Measurements from ENCODE around the gene BCORL1. TPM values are rescaled to one million over a fixed set of nuclear protein-coding genes. Genes with fewer than 3 reads are reported as not detected.

Gene BCORL1
- total RNA-seq, 1 donor from 2014 or later = 1.7 TPM

DNA sequence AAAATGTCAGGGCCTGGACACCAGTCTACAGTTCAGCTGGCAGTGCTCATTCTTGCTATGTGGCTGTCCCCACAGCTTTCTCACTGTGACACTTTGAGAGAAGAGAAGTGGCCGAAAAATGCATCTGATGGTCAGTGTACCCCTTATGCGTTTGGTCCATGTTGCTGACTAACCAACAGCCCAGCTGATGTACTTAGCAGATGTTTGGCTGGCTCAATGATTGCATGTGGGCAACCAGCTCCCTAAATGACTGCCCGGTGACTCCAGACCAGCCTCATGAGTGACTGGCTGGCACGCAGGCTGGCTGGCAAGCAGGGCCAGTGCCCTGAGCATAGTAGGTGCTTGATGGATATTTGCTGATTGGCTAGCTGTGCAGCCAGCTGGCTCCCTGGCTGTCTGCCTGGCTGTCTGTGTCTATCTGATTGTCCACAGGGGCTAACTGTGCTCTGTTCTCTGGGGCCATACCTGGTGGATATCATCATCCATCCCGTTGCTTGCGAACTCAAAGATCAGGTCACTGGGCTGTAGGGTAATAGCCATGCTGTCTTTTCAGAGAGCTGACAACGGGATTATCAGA lies 98.4 kb downstream of the BCORL1 start:
- TF ChIP-seq, protein P1, sequence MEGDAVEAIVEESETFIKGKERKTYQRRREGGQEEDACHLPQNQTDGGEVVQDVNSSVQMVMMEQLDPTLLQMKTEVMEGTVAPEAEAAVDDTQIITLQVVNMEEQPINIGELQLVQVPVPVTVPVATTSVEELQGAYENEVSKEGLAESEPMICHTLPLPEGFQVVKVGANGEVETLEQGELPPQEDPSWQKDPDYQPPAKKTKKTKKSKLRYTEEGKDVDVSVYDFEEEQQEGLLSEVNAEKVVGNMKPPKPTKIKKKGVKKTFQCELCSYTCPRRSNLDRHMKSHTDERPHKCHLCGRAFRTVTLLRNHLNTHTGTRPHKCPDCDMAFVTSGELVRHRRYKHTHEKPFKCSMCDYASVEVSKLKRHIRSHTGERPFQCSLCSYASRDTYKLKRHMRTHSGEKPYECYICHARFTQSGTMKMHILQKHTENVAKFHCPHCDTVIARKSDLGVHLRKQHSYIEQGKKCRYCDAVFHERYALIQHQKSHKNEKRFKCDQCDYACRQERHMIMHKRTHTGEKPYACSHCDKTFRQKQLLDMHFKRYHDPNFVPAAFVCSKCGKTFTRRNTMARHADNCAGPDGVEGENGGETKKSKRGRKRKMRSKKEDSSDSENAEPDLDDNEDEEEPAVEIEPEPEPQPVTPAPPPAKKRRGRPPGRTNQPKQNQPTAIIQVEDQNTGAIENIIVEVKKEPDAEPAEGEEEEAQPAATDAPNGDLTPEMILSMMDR (conservative IDR thresholded peaks at IDR 0.05; ENCODE audit: low read depth, low read length) = no peak
- no peak for DNase-seq (ENCODE audit: low read depth)

GRCh38 chrX:130081421-130082045 lies 99.1 kb downstream of the BCORL1 start:
- DNase-seq (ENCODE audit: low read depth) = no peak
- TF ChIP-seq, protein P1 (conservative IDR thresholded peaks at IDR 0.05; ENCODE audit: low read depth, low read length) = no peak
- H3K4me3 ChIP-seq (ENCODE audit: low read depth, low read length) = no peak overlapping the region

More for the DNA sequence above, 98.4 kb downstream of the BCORL1 start:
- no peak overlapping the region for H3K4me3 ChIP-seq (ENCODE audit: low read depth, low read length)

GRCh38 chrX:130082244-130083106 lies 100.0 kb downstream of the BCORL1 start:
- TF ChIP-seq, protein P1 (conservative IDR thresholded peaks at IDR 0.05; ENCODE audit: low read depth, low read length) = no peak
- DNase-seq (ENCODE audit: low read depth) = no peak

DNA sequence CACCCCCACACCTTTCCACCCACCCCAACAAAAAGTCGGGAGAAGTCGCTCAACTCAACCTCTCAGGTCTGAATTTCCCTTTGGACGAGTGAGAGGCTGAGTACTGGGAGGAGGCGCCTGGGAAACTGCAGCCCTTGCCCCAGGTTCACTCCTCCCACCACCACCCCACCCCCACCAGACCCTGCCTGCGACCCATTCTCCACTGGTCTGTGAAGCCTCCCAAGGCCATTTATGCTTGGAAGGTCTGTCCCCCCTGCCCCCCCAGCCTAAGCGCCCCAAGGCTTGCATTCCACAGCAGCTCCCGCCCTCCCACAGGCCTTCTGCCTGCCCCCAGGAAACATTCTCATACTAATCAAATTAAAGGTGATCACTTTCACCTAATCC lies 100.7 kb downstream of the BCORL1 start:
- TF ChIP-seq, protein P1 (conservative IDR thresholded peaks at IDR 0.05; ENCODE audit: low read depth, low read length) = no peak
- no peak for DNase-seq (ENCODE audit: low read depth)
- no peak overlapping the region for H3K4me3 ChIP-seq (ENCODE audit: low read depth, low read length)

More at GRCh38 chrX:130082244-130083106, 100.0 kb downstream of the BCORL1 start:
- H3K4me3 ChIP-seq (ENCODE audit: low read depth, low read length) = no peak overlapping the region

GRCh38 chrX:130083656-130084382 lies 101.4 kb downstream of the BCORL1 start:
- no peak for DNase-seq (ENCODE audit: low read depth)
- TF ChIP-seq, protein P1 (conservative IDR thresholded peaks at IDR 0.05; ENCODE audit: low read depth, low read length) = no peak
- no peak overlapping the region for H3K4me3 ChIP-seq (ENCODE audit: low read depth, low read length)

GRCh38 chrX:130084631-130085237 lies 102.3 kb downstream of the BCORL1 start:
- DNase-seq (ENCODE audit: low read depth) = no peak
- TF ChIP-seq, protein P1 (conservative IDR thresholded peaks at IDR 0.05; ENCODE audit: low read depth, low read length) = no peak
- no peak overlapping the region for H3K4me3 ChIP-seq (ENCODE audit: low read depth, low read length)
